BLaER1 treated with 17β-estradiol and CSF1 and Interleukin-3, amounts not matched to agents 10 nM and 100 nM (cell line): ENCODE results near the gene GMPS.
"Not testable (repeated sequence)": the region's sequence is repeated elsewhere in the genome, so short reads cannot be mapped to it uniquely, and the experiment has no call there.

Experiments
- H3K27ac ChIP-seq, 11 experiments: shearing (Covaris generic); formaldehyde crosslinking; 2 replicates each; pipeline ENCODE4 v1.8.1; 2022
- H3K27me3 ChIP-seq, 11 experiments: shearing (Covaris generic); formaldehyde crosslinking; 2 replicates each; pipeline ENCODE4 v1.8.1; 2022
- H3K36me3 ChIP-seq, 11 experiments: shearing (Covaris generic); formaldehyde crosslinking; 2 replicates each; pipeline ENCODE4 v1.8.1; 2022
- H3K4me1 ChIP-seq, 10 experiments: shearing (Covaris generic); formaldehyde crosslinking; 2 replicates each; pipeline ENCODE4 v1.8.1; 2022
- H3K4me2 ChIP-seq, 11 experiments: shearing (Covaris generic); formaldehyde crosslinking; 2 replicates each; pipeline ENCODE4 v1.8.1; 2022
- H3K4me3 ChIP-seq, 10 experiments: shearing (Covaris generic); formaldehyde crosslinking; 2 replicates each; pipeline ENCODE4 v1.8.1; 2022
- H3K9ac ChIP-seq, 11 experiments: shearing (Covaris generic); formaldehyde crosslinking; 2 replicates each; pipeline ENCODE4 v1.8.1; 2022
- H3K9me3 ChIP-seq, 11 experiments: shearing (Covaris generic); formaldehyde crosslinking; replicated peaks in 1 of 11; 2 replicates each; pipeline ENCODE4 v1.8.1; 2022
- H4K20me1 ChIP-seq, 11 experiments: shearing (Covaris generic); formaldehyde crosslinking; 2 replicates each; pipeline ENCODE4 v1.8.1; 2022
- Cebpa-rat ChIP-seq, 11 experiments: shearing (Covaris generic); IDR thresholded peaks; 2 replicates each; pipeline ENCODE4 v1.8.1; 2022

The GMPS gene

DNA sequence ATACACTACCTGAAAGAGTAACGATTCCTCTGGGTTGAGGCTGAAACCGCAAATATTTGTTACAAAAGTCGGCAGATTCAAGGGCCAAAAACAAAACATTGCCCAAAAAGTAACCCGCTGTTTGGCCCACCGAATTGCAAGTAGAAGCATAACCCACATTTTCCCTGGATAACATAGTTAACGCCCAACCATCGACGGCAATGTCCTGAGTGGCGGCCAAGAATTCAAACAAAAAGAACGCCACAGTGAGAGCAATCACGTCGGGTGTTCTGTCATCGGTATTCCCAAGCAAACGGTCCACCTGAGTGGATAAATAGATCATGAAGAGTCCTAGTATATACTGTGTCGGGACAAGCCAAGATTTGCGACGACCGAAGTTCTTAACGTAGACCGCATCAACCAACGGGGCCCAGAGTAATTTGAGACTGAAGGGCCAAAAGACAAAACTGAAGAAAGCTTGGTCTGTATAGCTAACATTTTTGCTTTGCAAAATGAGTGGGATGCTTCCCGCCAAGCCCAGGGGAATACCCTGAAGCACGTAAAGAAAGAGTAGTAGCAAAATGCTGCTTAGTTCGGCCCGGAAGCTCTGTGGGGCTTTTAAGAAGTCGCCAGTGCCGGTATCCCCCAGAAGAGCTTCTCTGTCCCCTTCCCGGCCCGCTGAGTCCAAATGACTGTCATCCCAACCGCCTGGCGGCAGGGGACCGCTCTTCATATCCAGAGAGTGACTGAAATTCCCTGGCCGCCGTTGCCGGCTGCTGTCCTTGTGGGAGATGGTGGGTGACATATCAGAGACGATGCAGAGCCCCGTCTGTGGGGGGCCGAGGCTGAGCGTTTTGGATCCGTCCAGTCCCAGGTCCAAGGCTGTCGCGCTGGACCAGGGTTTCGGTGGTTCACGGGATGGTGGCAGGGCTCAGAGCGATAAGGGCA, 17.0 kb upstream of the GMPS start:
- Histone ChIP-seq H3K9ac (peak overlapping the region; percentile 86 to 93 (median 91)), H3K4me2 (peak overlapping the region; percentile 87 to 100 (median 90)), H3K27ac (peak overlapping the region; percentile 62 to 94 (median 86); a peak in 21 of 22 replicates), H3K4me3 (peak overlapping the region; percentile 79 to 97 (median 90)), H3K9me3 (0 out of 22 replicates have a peak, but pooled peaks cover 0 to 6% (median 0%) of the 10 kb centered on the region in 11 experiments), H3K36me3 (peaks cover 5 to 24% (median 13%) of the 10 kb centered on the region in 11 experiments; a peak in 19 of 22 replicates), H3K4me1 (peaks cover 29 to 54% (median 42%) of the 10 kb centered on the region in 10 experiments), H3K27me3 (no peaks in the 10 kb centered on the region), H4K20me1 (peaks cover 27 to 54% (median 42%) of the 10 kb centered on the region in 11 experiments; a peak in 18 of 22 replicates)
- TF ChIP-seq Cebpa-rat (IDR thresholded peaks at IDR 0.05) = no peak

DNA sequence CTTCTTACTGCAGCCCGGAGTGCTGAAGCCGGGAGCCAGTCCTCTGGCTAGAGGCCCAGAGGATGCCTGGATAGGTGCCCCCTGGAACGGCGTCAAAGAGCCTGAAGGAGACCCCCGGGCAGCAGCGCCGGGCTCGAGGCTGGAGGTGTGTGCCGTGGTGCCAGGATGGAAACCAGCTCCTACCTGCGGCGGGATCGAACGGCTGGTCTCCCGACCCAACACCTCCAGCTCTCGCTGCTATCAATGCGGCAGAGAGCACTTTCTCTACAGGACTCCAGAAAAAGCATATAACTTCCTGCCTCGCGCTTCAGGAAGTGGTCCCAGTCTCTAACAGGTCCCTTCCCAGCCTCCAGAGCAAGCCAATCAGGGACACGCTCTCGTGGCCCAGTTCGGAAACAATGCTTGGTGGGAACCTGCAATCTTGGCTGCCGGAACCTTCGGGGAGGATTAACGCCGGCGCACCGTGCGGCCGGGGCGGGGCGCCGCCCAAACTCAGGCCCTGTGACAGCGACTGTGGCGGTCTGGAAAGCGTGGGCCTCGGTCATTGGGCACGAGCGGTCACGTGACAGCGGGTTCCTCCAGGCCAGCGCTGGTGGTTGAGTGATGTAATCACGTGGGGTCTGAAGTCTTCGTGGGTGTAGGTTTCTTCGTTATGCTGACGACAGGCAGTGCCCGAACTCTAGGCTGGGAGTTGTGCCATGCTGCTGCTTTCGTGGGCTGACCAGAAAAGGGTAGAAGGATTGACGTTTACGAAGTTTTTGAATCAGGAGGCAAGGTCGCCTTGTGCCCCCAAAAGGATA, 16.1 kb upstream of the GMPS start, which contains the start of gene SLC33A1:
Gene SLC33A1 (minus strand): TSS at position 287 of the 800 bp plus-strand sequence. CDS start 430 bp downstream, outside the sequence.
- Histone ChIP-seq H3K27ac (peak within 1 kb of the TSS; percentile 85 to 94 (median 89)), H3K4me2 (peak within 1 kb of the TSS; percentile 87 to 100 (median 90)), H3K4me3 (peak within 1 kb of the TSS; percentile 79 to 97 (median 90)), H3K9me3 (0 out of 22 replicates have a peak, but pooled peaks cover 0 to 6% (median 0%) of the 10 kb centered on the region in 11 experiments), H4K20me1 (peaks cover 22 to 46% (median 35%) of the 10 kb centered on the region in 11 experiments; a peak in 17 of 22 replicates), H3K36me3 (peaks cover 0 to 15% (median 7%) of the 10 kb centered on the region in 11 experiments; a peak in 14 of 22 replicates), H3K9ac (peak within 1 kb of the TSS; percentile 86 to 93 (median 91)), H3K27me3 (no peaks in the 10 kb centered on the region), H3K4me1 (peaks cover 26 to 45% (median 36%) of the 10 kb centered on the region in 10 experiments)
- TF ChIP-seq Cebpa-rat (IDR thresholded peaks at IDR 0.05) = 0 out of 22 replicates have a peak, but pooled peaks of 1 of the 11 experiments have one; percentile 5

DNA sequence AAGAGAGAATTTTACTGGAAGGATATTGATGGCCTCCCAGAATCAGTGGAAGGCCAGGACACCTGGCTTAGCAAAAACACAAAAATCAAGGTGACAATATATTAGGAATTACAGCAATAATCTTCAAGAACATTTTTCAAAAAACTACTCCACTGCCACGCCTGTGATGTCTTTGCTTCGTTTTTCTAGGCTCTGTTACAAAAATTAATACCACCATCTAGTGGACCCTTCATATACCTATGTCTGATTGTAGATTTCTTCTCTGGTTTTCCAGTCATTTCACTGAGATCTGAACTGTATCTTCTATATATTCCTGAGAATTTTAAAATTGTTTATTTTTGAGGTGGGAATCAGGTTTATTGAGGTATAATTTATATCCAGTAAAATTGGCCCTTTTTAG, 10.6 kb upstream of the GMPS start:
- H3K4me3 ChIP-seq = no peak overlapping the region
- no peaks in the 10 kb centered on the region for H3K36me3 ChIP-seq
- H4K20me1 ChIP-seq = no peaks in the 10 kb centered on the region
- H3K27ac ChIP-seq = no peak overlapping the region
- peaks cover 0 to 24% (median 7%) of the 10 kb centered on the region in 10 experiments; a peak in 12 of 20 replicates for H3K4me1 ChIP-seq
- peak overlapping the region in 1 of 11 experiments; percentile 22; a peak in 1 of 22 replicates for H3K9ac ChIP-seq
- H3K4me2 ChIP-seq = no peak overlapping the region
- peaks cover 0 to 11% (median 0%) of the 10 kb centered on the region in 11 experiments; a peak in 1 of 22 replicates for H3K9me3 ChIP-seq
- no peak for TF ChIP-seq Cebpa-rat (IDR thresholded peaks at IDR 0.05)
- H3K27me3 ChIP-seq = no peaks in the 10 kb centered on the region

DNA sequence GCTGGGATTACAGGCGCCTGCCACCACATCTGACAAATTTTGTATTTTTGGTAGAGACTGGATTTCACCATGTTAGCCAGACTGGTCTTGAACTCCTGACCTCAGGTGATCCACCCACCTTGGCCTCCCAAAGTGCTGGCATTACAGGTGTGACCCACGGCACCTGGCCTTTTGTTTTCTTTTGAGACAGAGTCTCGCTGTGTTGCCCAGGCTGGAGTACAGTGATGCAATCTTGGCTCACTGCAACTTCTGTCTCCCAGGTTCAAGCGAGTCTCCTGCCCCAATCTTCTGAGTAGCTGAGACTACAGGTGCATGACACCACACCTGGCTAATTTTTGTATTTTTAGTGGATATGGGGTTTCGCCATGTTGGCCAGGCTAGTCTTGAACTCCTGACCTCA, 10.0 kb upstream of the GMPS start:
- H3K4me3 ChIP-seq, H4K20me1 ChIP-seq, H3K36me3 ChIP-seq: not testable (repeated sequence)

DNA sequence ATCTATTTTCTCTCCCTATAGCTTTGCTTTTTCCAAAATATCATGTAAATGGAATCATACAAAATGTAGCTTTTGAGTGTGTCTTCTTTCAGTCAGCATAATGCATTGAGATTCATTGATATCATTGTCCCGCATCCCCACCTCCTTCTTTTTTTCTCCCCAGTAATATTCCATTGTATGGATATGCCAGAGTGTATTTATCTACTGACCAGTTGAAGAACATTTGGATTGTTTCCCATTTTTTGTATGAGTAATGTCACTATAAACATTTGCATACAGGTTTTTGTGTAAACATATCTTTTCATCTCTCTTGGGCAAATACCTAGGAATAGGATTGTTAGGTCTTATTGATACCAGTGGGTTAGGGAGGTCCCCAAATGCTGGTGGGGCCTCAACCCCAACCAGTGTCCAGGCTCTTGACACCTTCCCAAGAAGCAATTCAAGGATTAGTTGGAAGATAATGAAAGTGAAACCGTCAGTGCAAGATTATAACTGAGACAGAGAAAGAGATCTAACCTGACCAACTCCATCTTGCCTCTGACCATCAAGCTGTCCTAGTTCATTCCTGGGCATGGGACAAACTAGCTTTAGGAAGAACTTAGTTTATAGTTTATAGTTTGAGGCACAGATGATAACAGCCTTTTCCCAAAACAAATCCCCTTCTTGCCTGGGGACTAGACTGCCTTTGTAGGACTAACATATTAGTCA, 8.8 kb upstream of the GMPS start:
- no peaks in the 10 kb centered on the region for H3K36me3 ChIP-seq
- peaks cover 0 to 6% (median 0%) of the 10 kb centered on the region in 11 experiments; a peak in 1 of 22 replicates for H3K9me3 ChIP-seq
- H3K27ac ChIP-seq = 0 out of 22 replicates have a peak overlapping the region, but pooled peaks of 1 of the 11 experiments have one; percentile 20
- no peak for TF ChIP-seq Cebpa-rat (IDR thresholded peaks at IDR 0.05)
- no peak overlapping the region for H3K4me3 ChIP-seq
- no peak overlapping the region for H3K4me2 ChIP-seq
- H3K9ac ChIP-seq = no peak overlapping the region
- no peaks in the 10 kb centered on the region for H3K27me3 ChIP-seq
- peaks cover 0 to 13% (median 3%) of the 10 kb centered on the region in 10 experiments; a peak in 6 of 20 replicates for H3K4me1 ChIP-seq
- no peaks in the 10 kb centered on the region for H4K20me1 ChIP-seq

More for the DNA sequence above, 10.0 kb upstream of the GMPS start:
- not testable (repeated sequence) for H3K27ac ChIP-seq, H3K9me3 ChIP-seq, H3K4me2 ChIP-seq, H3K27me3 ChIP-seq
- H3K4me1 ChIP-seq = peaks cover 0 to 19% (median 3%) of the 10 kb centered on the region in 10 experiments; a peak in 7 of 20 replicates
- peak overlapping the region in 1 of 11 experiments; percentile 22; a peak in 1 of 22 replicates for H3K9ac ChIP-seq

DNA sequence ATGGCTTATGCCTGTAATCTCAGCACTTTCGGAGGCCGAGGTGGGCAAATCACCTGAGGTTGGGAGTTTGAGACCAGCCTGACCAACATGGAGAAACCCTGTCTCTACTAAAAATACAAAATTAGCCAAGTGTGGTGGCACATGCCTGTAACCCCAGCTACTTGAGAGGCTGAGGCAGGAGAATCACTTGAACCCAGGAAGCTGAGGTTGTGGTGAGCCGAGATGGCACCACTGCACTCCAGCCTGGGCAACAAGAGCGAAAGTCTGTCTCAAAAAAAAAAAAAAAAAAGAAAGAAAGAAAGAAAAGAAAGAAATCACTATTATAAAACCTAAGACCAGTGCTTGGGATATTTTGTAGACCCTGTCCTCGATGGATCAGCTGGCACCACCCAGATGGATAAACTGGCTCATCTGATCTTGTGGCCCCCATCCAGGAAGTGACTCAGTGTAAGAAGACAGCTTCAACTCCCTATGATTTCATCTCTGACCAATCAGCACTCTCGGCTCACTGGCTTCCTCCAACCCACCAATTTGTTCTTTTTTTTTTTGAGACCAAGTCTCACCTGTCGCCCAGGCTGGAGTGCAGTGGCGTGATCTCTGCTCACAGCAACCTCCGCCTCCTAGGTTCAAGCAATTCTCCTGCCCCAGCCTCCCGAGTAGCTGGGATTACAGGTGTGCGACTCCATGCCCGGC, 8.0 kb upstream of the GMPS start:
- Histone ChIP-seq H3K4me1 (peaks cover 0 to 13% (median 3%) of the 10 kb centered on the region in 10 experiments; a peak in 6 of 20 replicates), H3K27ac (0 out of 22 replicates have a peak overlapping the region, but pooled peaks of 1 of the 11 experiments have one; percentile 20), H3K4me2 (peak overlapping the region in 3 of 11 experiments; percentile 18 to 36 (median 24); a peak in 2 of 22 replicates)
- H4K20me1 ChIP-seq, H3K4me3 ChIP-seq, H3K9ac ChIP-seq, H3K36me3 ChIP-seq, H3K27me3 ChIP-seq, H3K9me3 ChIP-seq: not testable (repeated sequence)

DNA sequence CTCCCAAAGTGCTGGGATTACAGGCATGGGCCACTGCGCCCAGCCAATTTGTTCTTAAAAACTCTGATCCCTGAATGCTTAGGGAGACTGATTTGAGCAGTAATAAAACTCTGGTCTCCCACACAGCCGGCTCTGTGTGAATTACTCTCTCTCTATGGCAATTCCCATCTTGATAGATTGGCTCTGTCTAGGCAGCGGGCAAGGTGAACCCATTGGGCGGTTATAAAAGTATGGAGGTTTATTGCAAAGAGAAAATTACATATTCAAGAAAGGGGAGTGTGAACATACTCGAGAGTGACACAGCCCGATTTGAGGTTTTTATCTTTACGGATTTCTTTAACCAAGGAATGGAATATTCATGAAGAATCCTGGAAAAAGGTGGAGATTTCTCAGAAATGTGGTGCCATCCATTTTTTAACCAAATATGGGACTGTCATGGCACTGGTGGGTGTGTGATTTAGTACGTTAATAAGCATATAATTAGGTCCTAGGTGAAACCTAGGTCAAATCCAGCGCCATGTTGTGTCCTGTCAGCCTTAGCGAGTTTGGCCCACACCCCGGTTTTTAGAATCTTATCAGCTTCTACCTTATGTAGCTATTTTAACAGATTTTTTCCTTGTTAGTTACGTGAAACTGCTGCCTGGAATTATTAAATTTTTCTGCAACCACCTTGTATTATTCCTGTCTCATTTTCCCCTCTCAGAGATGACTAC, 7.2 kb upstream of the GMPS start:
- no peak overlapping the region for H3K4me2 ChIP-seq
- H3K4me3 ChIP-seq = no peak overlapping the region
- H4K20me1 ChIP-seq = no peaks in the 10 kb centered on the region
- H3K9me3 ChIP-seq = peaks cover 0 to 6% (median 0%) of the 10 kb centered on the region in 11 experiments; a peak in 1 of 22 replicates
- no peak overlapping the region for H3K27ac ChIP-seq
- no peaks in the 10 kb centered on the region for H3K27me3 ChIP-seq
- peaks cover 0 to 10% (median 3%) of the 10 kb centered on the region in 10 experiments; a peak in 6 of 20 replicates for H3K4me1 ChIP-seq
- no peak for TF ChIP-seq Cebpa-rat (IDR thresholded peaks at IDR 0.05)
- no peak overlapping the region for H3K9ac ChIP-seq
- no peaks in the 10 kb centered on the region for H3K36me3 ChIP-seq
